ENCODE results near the gene ASB6.
"Not testable (repeated sequence)": the region's sequence is repeated elsewhere in the genome, so short reads cannot be mapped to it uniquely, and the experiment has no call there.

ASB6 gene

GRCh38 chr9:129596541-129597331 is 45.2 kb downstream of the ASB6 start:
- DNase-seq (ENCODE audit: low read depth): peak; percentile 90
- peak overlapping the region; percentile 42 for H3K4me3 ChIP-seq (ENCODE audit: control insufficient read depth, low read depth, low read length)
- TF ChIP-seq, protein P1, sequence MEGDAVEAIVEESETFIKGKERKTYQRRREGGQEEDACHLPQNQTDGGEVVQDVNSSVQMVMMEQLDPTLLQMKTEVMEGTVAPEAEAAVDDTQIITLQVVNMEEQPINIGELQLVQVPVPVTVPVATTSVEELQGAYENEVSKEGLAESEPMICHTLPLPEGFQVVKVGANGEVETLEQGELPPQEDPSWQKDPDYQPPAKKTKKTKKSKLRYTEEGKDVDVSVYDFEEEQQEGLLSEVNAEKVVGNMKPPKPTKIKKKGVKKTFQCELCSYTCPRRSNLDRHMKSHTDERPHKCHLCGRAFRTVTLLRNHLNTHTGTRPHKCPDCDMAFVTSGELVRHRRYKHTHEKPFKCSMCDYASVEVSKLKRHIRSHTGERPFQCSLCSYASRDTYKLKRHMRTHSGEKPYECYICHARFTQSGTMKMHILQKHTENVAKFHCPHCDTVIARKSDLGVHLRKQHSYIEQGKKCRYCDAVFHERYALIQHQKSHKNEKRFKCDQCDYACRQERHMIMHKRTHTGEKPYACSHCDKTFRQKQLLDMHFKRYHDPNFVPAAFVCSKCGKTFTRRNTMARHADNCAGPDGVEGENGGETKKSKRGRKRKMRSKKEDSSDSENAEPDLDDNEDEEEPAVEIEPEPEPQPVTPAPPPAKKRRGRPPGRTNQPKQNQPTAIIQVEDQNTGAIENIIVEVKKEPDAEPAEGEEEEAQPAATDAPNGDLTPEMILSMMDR (conservative IDR thresholded peaks at IDR 0.05; ENCODE audit: control insufficient read depth, insufficient read depth, low read depth, low read length): no peak

GRCh38 chr9:129595903-129596540 is 45.9 kb downstream of the ASB6 start:
- TF ChIP-seq, protein P1 (conservative IDR thresholded peaks at IDR 0.05; ENCODE audit: control insufficient read depth, insufficient read depth, low read depth, low read length): no peak
- DNase-seq (ENCODE audit: low read depth): no peak
- no peak overlapping the region for H3K4me3 ChIP-seq (ENCODE audit: control insufficient read depth, low read depth, low read length)

GRCh38 chr9:129595311-129595741 is 46.6 kb downstream of the ASB6 start:
- DNase-seq (ENCODE audit: low read depth): peak; percentile 80
- TF ChIP-seq, protein P1 (conservative IDR thresholded peaks at IDR 0.05; ENCODE audit: control insufficient read depth, insufficient read depth, low read depth, low read length): no peak
- H3K4me3 ChIP-seq (ENCODE audit: control insufficient read depth, low read depth, low read length): no peak overlapping the region

DNA sequence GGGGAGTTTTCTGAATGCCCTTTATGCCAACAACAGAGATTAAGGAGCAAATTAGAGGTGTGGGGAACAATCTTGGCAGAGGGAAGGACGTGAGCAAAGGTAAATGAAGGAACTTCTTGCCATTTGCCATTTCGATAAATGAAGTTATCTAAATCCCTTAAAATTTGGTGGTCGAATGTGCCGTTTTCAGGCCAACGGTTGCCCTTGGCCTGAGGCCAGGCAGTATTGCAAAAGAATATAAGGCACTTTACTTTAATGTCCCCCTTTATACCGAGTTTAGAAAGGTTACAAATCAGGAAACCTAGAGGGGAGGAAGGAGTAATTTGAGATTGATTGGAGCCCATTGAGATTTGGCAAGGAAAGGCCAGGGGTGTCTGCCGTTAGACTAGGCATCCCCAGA is 47.3 kb downstream of the ASB6 start:
- no peak for DNase-seq (ENCODE audit: low read depth)
- no peak overlapping the region for H3K4me3 ChIP-seq (ENCODE audit: control insufficient read depth, low read depth, low read length)
- TF ChIP-seq, protein P1 (conservative IDR thresholded peaks at IDR 0.05; ENCODE audit: control insufficient read depth, insufficient read depth, low read depth, low read length): no peak

- H3K4me3 ChIP-seq (ENCODE audit: control insufficient read depth, low read depth, low read length); DNase-seq (ENCODE audit: low read depth): not testable (repeated sequence)
These were observed 49.2 kb downstream of the ASB6 start for GRCh38 chr9:129592790-129593189.

GRCh38 chr9:129591916-129592315 is 50.0 kb downstream of the ASB6 start:
- TF ChIP-seq, protein P1 (conservative IDR thresholded peaks at IDR 0.05; ENCODE audit: control insufficient read depth, insufficient read depth, low read depth, low read length): no peak
- DNase-seq (ENCODE audit: low read depth): no peak
- no peak overlapping the region for H3K4me3 ChIP-seq (ENCODE audit: control insufficient read depth, low read depth, low read length)

GRCh38 chr9:129590466-129590865 is 51.5 kb downstream of the ASB6 start:
- H3K4me3 ChIP-seq (ENCODE audit: control insufficient read depth, low read depth, low read length): no peak overlapping the region
- TF ChIP-seq, protein P1 (conservative IDR thresholded peaks at IDR 0.05; ENCODE audit: control insufficient read depth, insufficient read depth, low read depth, low read length): no peak
- DNase-seq (ENCODE audit: low read depth): no peak

Data from fibroblast of mammary gland (primary cell).